HCT116 (cell line): ENCODE measurements around the gene SLC6A3. TPM values are rescaled to one million over a fixed set of nuclear protein-coding genes. Genes with fewer than 3 reads are reported as not detected.
A peak's percentile ranks its signal among the peaks of the same experiment; 100 is the strongest.

Experiments
- ATAC-seq: fragments of 200-7000 bp; cut with Tn5 transposase; 2 replicates; pipeline ENCODE4 v1.9.1; 2020; ENCODE audit warnings: mild to moderate bottlenecking, moderate library complexity
- BruUV-seq: library from RNA; stranded (reverse); fragments of 400-500 nt; replicated peaks from 2 replicates; lab custom pipeline; 2021; lab: Mats Ljungman, UMichigan
- CTCF ChIA-PET: fragments of 300-600 bp; sonication (Branson Sonifier 250); formaldehyde crosslinking; loops from one replicate; lab custom pipeline; 2021; ENCODE audit warnings: antibody characterized with exemption; lab: Charles Lee
- POLR2A ChIA-PET: fragments of 300-600, 350-600 bp; sonication (Branson Sonifier 250); formaldehyde crosslinking; loops from one replicate; lab custom pipeline; 2021; ENCODE audit warnings: antibody characterized with exemption; lab: Charles Lee
- RAD21 ChIA-PET, 2 experiments: fragments of 300-600 bp; sonication (Branson Sonifier 250); formaldehyde crosslinking; loops; one replicate each; lab custom pipeline; 2023; ENCODE audit warnings: low total read pairs in 2 of 2; ENCODE audit not compliant: uncharacterized antibody in 2 of 2, unreplicated experiment in 2 of 2, low non-redundant PET in 1 of 2; lab: Charles Lee
- DNase-seq: peaks from one replicate; pipeline ENCODE4 v3.0.0-alpha.2; 2010; ENCODE audit warnings: low read depth, low spot score
- H2AFZ ChIP-seq: fragments of 200-600 bp; shearing (Covaris generic), sonication (generic); 2 replicates; pipeline ENCODE4 v1.6.1; 2017; ENCODE audit warnings: low read depth, mixed run types, mixed read lengths, antibody characterized with exemption, low read length; ENCODE audit not compliant: poor library complexity, severe bottlenecking
- H3K27ac ChIP-seq: 2 replicates; pipeline ENCODE4 v1.5.1; 2012; ENCODE audit warnings: low read depth, low read length
- H3K27me3 ChIP-seq: fragments of 200-600 bp; sonication (generic); 2 replicates; pipeline ENCODE4 v1.6.1; 2016; ENCODE audit warnings: mixed run types, low read length, mixed read lengths; ENCODE audit not compliant: insufficient read depth
- H3K36me3 ChIP-seq, 2 experiments: fragments of 200-500 bp in 1 of 2; fragments of 200-600 bp in 1 of 2; sonication (Bioruptor generic) in 1 of 2; sonication (generic) in 1 of 2; 2 replicates each; pipeline versions ENCODE4 v1.5.1 to v1.6.1; 2014 to 2016; ENCODE audit warnings: low read length in 2 of 2, inconsistent platforms in 1 of 2, mixed read lengths in 1 of 2, mixed run types in 1 of 2; ENCODE audit not compliant: insufficient read depth in 2 of 2, control insufficient read depth in 1 of 2
- H3K4me1 ChIP-seq, 2 experiments: fragments of 200-600 bp in 1 of 2; sonication (generic) in 1 of 2; 2 replicates each; pipeline versions ENCODE4 v1.5.1 to v1.6.1; 2012 to 2017; ENCODE audit warnings: low read length in 2 of 2, inconsistent platforms in 1 of 2, mild to moderate bottlenecking in 1 of 2, mixed read lengths in 1 of 2, mixed run types in 1 of 2, moderate library complexity in 1 of 2; ENCODE audit not compliant: insufficient read depth in 2 of 2, control insufficient read depth in 1 of 2
- H3K4me2 ChIP-seq: fragments of 200-600 bp; sonication (generic); 2 replicates; pipeline ENCODE4 v1.6.1; 2017; ENCODE audit warnings: mixed run types, low read length, mixed read lengths
- H3K4me3 ChIP-seq, 2 experiments: fragments of 200-600 bp in 1 of 2; sonication (generic) in 1 of 2; replicated peaks in 1 of 2; 2 replicates each; pipeline ENCODE4 v1.5.1; 2011 to 2016; ENCODE audit warnings: low read length in 2 of 2, control low read depth in 1 of 2, low read depth in 1 of 2, mild to moderate bottlenecking in 1 of 2, mixed read lengths in 1 of 2, mixed run types in 1 of 2
- H3K79me2 ChIP-seq: fragments of 200-600 bp; sonication (generic); 2 replicates; pipeline ENCODE4 v1.6.1; 2017; ENCODE audit warnings: mild to moderate bottlenecking, mixed run types, low read length, moderate library complexity, mixed read lengths; ENCODE audit not compliant: insufficient read depth
- H3K9ac ChIP-seq: fragments of 200-600 bp; sonication (generic); 2 replicates; pipeline ENCODE4 v1.6.1; 2016; ENCODE audit warnings: low read length, mixed read lengths
- H3K9me2 ChIP-seq: fragments of 200-600 bp; sonication (generic), shearing (Covaris generic); 2 replicates; pipeline ENCODE4 v1.6.1; 2017; ENCODE audit warnings: mixed run types, mild to moderate bottlenecking, moderate library complexity; ENCODE audit not compliant: insufficient read depth
- H3K9me3 ChIP-seq, 2 experiments: fragments of 200-500 bp in 1 of 2; fragments of 200-600 bp in 1 of 2; sonication (Bioruptor generic) in 1 of 2; sonication (generic) in 1 of 2; 2 replicates each; pipeline ENCODE4 v1.6.1; 2014 to 2017; ENCODE audit warnings: low read length in 2 of 2, mixed read lengths in 2 of 2, inconsistent platforms in 1 of 2, low read depth in 1 of 2, mild to moderate bottlenecking in 1 of 2, mixed run types in 1 of 2, moderate library complexity in 1 of 2; ENCODE audit not compliant: control insufficient read depth in 1 of 2, insufficient read depth in 1 of 2
- H4K20me1 ChIP-seq: fragments of 200-600 bp; sonication (generic), shearing (Covaris generic); 2 replicates; pipeline ENCODE4 v1.6.1; 2017; ENCODE audit warnings: mixed run types, mild to moderate bottlenecking, moderate library complexity; ENCODE audit not compliant: insufficient read depth
- ELF1 ChIP-seq: IDR thresholded peaks from 2 replicates; pipeline ENCODE4 v1.6.1; 2012; ENCODE audit warnings: low read depth, borderline replicate concordance
- SIN3A ChIP-seq: IDR thresholded peaks from 2 replicates; pipeline ENCODE4 v1.6.1; 2012; ENCODE audit warnings: low read depth
- SRF ChIP-seq: IDR thresholded peaks from 2 replicates; pipeline ENCODE4 v1.6.1; 2012; ENCODE audit warnings: low read depth
- YY1 ChIP-seq: IDR thresholded peaks from 2 replicates; pipeline ENCODE4 v1.6.1; 2011; ENCODE audit warnings: low read length, low read depth, moderate library complexity, mild to moderate bottlenecking; ENCODE audit not compliant: insufficient replicate concordance; ENCODE audit errors: extremely low read depth
- intact Hi-C: fragments of 100-400 bp; cut with micrococcal nuclease; formaldehyde crosslinking; loops from 2 replicates; pipeline ENCODE4 v1.10.0; 2022
- total RNA-seq: library from RNA; stranded (reverse); gene quantifications from one replicate; pipeline ENCODE4 v1.2.1, GENCODE V29; 2021; ENCODE audit not compliant: unreplicated experiment
- TF ChIP-seq, protein P1 (sequence below), 3 experiments: fragments of 200-600 bp in 1 of 3; sonication (generic) in 1 of 3; IDR thresholded peaks in 2 of 3; conservative IDR thresholded peaks in 1 of 3; 2 replicates each; pipeline ENCODE4 v1.5.1; 2012 to 2017; ENCODE audit warnings: low read depth in 2 of 3, low read length in 2 of 3, antibody characterized with exemption in 1 of 3, borderline replicate concordance in 1 of 3, control low read depth in 1 of 3, mild to moderate bottlenecking in 1 of 3, mixed read lengths in 1 of 3, mixed run types in 1 of 3, moderate library complexity in 1 of 3; ENCODE audit not compliant: insufficient read depth in 1 of 3
- TF ChIP-seq, protein P2 (sequence below): IDR thresholded peaks from 2 replicates; pipeline ENCODE4 v1.6.1; 2012; ENCODE audit warnings: low read depth
- TF ChIP-seq, protein P3 (sequence below): IDR thresholded peaks from 2 replicates; pipeline ENCODE4 v1.6.1; 2011; ENCODE audit warnings: mild to moderate bottlenecking, low read length, moderate library complexity; ENCODE audit not compliant: insufficient replicate concordance; ENCODE audit errors: extremely low read depth

Gene SLC6A3
- total RNA-seq, 1 experiment from 2014 or later: not detected

DNA sequence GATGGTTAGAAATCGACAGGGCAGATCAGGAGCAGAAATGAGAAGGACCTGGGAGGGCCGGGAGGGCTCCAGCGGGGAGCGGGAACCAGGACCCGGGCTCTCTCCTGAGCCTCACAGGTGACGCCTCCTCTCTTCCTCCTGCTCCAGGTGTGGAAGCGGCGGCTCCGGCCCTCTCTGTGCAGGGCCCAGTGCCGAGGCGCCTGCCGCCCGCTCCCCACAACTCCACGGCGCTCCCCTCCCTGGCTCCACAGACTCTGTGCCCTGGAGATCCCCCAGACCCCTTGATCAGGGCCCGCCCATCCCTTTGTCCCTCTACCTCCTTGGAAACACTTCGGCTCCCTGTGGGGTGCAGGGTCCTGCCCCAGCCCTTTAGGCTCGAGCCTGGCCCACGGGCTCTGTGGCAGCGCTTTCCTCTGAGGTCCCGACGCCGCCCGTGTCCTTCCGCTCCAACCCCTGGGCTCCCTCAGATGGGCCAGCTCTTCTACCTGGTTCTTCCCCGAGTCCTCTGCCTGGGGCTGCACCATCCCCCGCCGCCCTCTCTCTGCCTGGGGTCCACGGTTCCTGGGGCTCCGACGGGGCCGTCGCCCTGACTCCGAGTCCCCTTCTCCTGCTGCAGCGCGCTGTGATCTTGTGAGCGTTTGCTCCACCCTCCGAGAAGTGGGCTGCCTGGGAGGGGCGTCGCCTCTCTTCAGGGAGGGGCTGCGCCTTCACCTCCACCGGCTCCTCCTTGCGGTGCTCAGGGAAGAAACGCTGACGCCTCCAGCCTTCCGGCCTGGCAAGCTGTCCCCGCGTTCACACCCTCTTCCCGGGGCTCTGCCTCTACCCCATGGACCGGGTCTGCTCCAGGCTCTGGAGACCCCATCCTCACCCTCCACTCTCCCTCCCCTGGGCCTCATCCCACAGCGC is 22.4 kb upstream of the SLC6A3 start:
- CTCF ChIA-PET: interaction anchor here (1.8 kb wide), 1 partner anchor 177 kb away, joined by 4 read pairs; no protein-coding TSS in a partner anchor
- RAD21 ChIA-PET: no interaction called here
- TF ChIP-seq SRF: no peak
- Histone ChIP-seq H3K9ac (no peak overlapping the region), H3K4me1 (no peaks in the 10 kb centered on the region), H3K4me2 (no peak overlapping the region), H3K4me3 (no peak overlapping the region), H3K9me2 (no peaks in the 10 kb centered on the region), H3K9me3 (peaks cover 0 to 3% of the 10 kb centered on the region in 2 experiments; a peak in 1 of 4 replicates), H3K27ac (no peak overlapping the region), H2AFZ (no peak overlapping the region), H3K79me2 (no peaks in the 10 kb centered on the region), H3K36me3 (peaks cover 13 to 32% of the 10 kb centered on the region in 2 experiments; a peak in 3 of 4 replicates), H3K27me3 (no peaks in the 10 kb centered on the region), H4K20me1 (no peaks in the 10 kb centered on the region)
- POLR2A ChIA-PET: no interaction called here
- intact Hi-C loops: loop anchor here (2.0 kb wide), 1 partner anchor 259 kb away; no protein-coding TSS in a partner anchor
- ATAC-seq (0 out of 2 replicates have a peak, but pooled peaks have one; percentile 8), DNase-seq (no peak)
- no TSS peak for BruUV-seq

DNA sequence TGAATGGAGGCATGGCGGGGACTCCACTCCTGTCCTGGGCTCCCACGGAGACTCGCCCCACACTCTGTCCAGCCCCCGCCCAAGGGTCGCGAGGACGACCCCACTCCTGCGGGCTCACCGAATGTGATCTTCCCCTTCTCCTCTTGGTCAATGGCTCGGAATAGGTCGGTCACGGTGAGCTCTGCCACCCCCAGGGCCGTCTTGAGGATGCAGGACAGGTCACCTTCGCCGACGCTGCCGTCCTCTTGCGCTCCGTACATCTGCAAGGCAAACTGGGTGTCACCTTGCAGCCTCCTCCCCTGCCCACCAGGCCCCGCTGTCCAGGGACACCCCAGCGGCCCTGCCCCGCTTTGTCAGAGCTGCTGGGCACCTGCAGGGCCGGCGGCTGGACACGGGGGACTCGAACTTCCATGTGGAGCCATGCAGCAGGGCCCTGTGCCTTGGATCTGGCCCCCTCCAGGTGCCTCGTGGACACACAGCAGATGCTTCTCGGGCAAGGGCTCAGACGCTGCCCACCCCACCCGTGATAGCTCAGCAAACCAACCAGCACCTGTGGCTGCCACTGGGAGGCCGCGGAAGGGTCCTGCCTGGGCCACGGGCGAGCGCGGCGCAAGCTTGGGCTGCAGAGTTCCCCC is 21.5 kb upstream of the SLC6A3 start:
- H3K9me2 ChIP-seq: no peaks in the 10 kb centered on the region
- no peak overlapping the region for H3K9ac ChIP-seq
- H3K9me3 ChIP-seq: peaks cover 0 to 3% of the 10 kb centered on the region in 2 experiments; a peak in 1 of 4 replicates
- CTCF ChIA-PET: interaction anchor here (1.8 kb wide), 1 partner anchor 178 kb away, joined by 4 read pairs; no protein-coding TSS in a partner anchor
- POLR2A ChIA-PET: no interaction called here
- ATAC-seq (no peak), DNase-seq (no peak)
- H3K27me3 ChIP-seq: no peaks in the 10 kb centered on the region
- no peak overlapping the region for H3K27ac ChIP-seq
- H3K36me3 ChIP-seq: peaks cover 14 to 37% of the 10 kb centered on the region in 2 experiments; a peak in 3 of 4 replicates
- RAD21 ChIA-PET: no interaction called here
- no peaks in the 10 kb centered on the region for H4K20me1 ChIP-seq
- H3K4me1 ChIP-seq: no peaks in the 10 kb centered on the region
- H3K4me3 ChIP-seq: no peak overlapping the region
- H3K4me2 ChIP-seq: no peak overlapping the region
- H3K79me2 ChIP-seq: no peaks in the 10 kb centered on the region
- no peak overlapping the region for H2AFZ ChIP-seq
- no TSS peak for BruUV-seq
- intact Hi-C loops: no loop called here
- TF ChIP-seq, protein P1, sequence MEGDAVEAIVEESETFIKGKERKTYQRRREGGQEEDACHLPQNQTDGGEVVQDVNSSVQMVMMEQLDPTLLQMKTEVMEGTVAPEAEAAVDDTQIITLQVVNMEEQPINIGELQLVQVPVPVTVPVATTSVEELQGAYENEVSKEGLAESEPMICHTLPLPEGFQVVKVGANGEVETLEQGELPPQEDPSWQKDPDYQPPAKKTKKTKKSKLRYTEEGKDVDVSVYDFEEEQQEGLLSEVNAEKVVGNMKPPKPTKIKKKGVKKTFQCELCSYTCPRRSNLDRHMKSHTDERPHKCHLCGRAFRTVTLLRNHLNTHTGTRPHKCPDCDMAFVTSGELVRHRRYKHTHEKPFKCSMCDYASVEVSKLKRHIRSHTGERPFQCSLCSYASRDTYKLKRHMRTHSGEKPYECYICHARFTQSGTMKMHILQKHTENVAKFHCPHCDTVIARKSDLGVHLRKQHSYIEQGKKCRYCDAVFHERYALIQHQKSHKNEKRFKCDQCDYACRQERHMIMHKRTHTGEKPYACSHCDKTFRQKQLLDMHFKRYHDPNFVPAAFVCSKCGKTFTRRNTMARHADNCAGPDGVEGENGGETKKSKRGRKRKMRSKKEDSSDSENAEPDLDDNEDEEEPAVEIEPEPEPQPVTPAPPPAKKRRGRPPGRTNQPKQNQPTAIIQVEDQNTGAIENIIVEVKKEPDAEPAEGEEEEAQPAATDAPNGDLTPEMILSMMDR (IDR thresholded peaks at IDR 0.05 in 2 of 3, conservative IDR thresholded peaks at IDR 0.05 in 1 of 3; ENCODE audit: borderline replicate concordance in 1 of 3, insufficient read depth in 1 of 3, low read depth in 2 of 3, low read length in 2 of 3): no peak
- TF ChIP-seq SIN3A (no peak), YY1 (no peak), SRF (no peak), ELF1 (no peak)
- TF ChIP-seq, protein P2, sequence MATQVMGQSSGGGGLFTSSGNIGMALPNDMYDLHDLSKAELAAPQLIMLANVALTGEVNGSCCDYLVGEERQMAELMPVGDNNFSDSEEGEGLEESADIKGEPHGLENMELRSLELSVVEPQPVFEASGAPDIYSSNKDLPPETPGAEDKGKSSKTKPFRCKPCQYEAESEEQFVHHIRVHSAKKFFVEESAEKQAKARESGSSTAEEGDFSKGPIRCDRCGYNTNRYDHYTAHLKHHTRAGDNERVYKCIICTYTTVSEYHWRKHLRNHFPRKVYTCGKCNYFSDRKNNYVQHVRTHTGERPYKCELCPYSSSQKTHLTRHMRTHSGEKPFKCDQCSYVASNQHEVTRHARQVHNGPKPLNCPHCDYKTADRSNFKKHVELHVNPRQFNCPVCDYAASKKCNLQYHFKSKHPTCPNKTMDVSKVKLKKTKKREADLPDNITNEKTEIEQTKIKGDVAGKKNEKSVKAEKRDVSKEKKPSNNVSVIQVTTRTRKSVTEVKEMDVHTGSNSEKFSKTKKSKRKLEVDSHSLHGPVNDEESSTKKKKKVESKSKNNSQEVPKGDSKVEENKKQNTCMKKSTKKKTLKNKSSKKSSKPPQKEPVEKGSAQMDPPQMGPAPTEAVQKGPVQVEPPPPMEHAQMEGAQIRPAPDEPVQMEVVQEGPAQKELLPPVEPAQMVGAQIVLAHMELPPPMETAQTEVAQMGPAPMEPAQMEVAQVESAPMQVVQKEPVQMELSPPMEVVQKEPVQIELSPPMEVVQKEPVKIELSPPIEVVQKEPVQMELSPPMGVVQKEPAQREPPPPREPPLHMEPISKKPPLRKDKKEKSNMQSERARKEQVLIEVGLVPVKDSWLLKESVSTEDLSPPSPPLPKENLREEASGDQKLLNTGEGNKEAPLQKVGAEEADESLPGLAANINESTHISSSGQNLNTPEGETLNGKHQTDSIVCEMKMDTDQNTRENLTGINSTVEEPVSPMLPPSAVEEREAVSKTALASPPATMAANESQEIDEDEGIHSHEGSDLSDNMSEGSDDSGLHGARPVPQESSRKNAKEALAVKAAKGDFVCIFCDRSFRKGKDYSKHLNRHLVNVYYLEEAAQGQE: no peak
- TF ChIP-seq, protein P3, sequence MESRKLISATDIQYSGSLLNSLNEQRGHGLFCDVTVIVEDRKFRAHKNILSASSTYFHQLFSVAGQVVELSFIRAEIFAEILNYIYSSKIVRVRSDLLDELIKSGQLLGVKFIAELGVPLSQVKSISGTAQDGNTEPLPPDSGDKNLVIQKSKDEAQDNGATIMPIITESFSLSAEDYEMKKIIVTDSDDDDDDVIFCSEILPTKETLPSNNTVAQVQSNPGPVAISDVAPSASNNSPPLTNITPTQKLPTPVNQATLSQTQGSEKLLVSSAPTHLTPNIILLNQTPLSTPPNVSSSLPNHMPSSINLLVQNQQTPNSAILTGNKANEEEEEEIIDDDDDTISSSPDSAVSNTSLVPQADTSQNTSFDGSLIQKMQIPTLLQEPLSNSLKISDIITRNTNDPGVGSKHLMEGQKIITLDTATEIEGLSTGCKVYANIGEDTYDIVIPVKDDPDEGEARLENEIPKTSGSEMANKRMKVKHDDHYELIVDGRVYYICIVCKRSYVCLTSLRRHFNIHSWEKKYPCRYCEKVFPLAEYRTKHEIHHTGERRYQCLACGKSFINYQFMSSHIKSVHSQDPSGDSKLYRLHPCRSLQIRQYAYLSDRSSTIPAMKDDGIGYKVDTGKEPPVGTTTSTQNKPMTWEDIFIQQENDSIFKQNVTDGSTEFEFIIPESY: no peak
